GM20431 (cell line): ENCODE results near the gene BTRC.
"Not testable (repeated sequence)": the region's sequence is repeated elsewhere in the genome, so short reads cannot be mapped to it uniquely, and the experiment has no call there.

Experiments
- in situ Hi-C: fragments of 300-500 bp; cut with MseI, MboI; formaldehyde crosslinking; loops from one replicate; pipeline ENCODE4 v1.15.0; 2020; ENCODE audit warnings: low sequenced_read_pairs; ENCODE audit not compliant: unreplicated experiment

Gene BTRC

DNA sequence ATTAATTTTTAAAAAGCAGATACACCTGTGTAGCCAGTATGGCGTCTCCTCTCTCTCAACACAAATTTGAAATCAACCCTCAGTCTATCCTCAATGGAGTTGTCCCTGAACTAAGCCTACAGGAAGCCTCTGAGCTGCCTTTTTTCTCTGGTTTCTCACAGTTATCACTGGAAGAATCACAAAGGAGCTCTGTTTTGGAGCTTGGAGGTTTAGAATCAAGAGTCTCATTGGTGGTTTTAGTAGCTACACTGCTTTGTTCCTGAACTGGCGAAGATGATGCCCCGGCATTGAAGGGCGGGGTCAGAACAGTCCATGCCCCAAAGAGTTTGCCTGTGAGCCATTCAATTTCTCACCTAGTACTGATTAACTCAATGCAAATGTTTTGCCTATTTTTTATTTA, 16.1 kb upstream of the BTRC start:
- in situ Hi-C loops, result no loop called here

DNA sequence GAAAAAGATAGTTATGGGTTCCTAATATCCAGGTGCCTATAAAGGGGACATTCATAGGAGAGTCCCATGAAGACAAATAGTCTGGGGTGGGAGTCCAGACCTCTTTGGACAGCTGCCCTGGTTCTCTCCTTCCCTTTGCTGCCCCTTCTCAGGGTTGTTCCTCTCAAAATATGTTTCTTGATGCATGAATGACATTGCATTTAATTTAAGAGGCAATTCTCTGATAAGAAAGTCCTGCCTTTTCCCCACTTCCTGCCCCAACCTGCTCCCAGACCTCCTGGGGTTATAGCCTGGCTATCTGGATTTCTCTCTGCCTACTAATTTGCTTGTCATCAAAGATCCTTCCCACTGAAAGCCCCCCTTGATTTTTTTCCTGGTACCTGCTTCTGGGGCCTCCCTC, 12.5 kb upstream of the BTRC start:
- in situ Hi-C loops, result no loop called here

DNA sequence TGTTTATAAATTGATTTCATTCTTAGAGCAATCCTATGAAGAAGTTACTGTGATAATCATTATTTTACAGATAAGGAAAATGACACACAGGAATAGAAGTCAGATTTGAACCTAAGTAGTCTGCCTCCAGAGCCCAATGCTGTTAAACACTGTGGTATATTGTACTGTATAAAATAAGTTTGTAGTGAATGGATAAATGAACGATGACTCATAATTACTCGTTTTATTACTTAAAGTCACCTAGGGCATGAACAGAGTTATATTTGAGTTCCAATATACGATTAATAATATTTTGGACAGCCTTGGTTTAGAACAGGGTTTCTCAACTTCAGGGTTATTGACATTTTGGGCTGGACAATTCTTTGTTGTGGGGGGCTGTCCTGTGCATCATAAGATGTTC, 7.8 kb upstream of the BTRC start:
- in situ Hi-C loops, result no loop called here

DNA sequence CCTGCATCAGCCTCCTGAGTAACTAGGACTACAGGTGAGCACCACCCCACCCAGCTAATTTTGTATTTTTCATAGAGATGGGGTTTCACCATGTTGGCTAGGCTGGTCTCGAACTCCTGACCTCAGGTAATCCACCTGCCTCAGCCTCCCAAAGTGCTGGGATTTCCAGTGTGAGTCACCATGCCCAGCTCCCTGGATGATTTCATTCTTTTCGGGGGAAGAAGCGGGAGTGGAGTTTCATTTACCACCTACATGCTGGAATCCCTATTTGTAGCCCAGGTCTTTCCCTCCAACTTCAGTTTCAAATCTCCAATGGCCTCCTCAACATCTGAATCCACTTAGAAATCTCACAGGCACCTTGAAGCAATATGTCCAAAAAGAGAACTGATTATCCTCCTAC, 2.9 kb upstream of the BTRC start:
- in situ Hi-C loops, result no loop called here

DNA sequence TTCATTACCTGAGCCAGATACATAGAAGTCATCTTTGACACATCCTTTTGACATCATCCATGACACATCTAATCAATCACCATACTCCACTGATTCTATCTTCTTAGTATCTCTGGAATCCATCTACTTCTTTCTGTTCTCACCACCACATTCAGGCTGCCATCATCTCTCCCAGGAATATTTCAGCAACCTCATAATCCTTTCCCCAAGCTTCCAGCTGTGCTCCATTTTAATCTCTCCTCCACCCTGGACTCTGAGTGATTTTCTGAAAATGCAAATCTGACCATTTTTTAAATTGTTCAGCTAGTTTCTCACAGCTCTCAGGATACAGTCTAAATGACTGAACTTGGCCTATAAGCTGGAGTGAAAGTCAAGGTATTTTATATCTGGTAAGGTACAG, 2.5 kb upstream of the BTRC start:
- in situ Hi-C loops, result no loop called here

DNA sequence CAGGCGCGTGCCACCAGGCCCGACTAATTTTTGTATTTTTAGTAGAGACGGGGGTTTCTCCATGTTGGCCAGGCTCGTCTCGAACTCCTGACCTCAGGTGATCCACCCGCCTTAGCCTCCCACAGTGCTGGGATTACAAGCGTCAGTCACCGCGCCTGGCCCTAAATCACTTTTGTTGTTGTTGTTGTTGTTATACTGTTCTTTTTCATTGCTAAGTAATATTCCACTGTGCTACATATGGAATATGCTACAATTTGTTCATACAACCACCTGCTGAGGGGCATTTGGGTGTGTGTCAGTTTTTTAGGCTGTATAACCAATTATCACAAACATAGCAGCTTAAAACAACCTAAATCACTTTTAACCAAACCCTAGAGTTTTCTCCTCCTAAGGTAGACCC, 1.1 kb upstream of the BTRC start:
- in situ Hi-C loops, result not testable (repeated sequence)

DNA sequence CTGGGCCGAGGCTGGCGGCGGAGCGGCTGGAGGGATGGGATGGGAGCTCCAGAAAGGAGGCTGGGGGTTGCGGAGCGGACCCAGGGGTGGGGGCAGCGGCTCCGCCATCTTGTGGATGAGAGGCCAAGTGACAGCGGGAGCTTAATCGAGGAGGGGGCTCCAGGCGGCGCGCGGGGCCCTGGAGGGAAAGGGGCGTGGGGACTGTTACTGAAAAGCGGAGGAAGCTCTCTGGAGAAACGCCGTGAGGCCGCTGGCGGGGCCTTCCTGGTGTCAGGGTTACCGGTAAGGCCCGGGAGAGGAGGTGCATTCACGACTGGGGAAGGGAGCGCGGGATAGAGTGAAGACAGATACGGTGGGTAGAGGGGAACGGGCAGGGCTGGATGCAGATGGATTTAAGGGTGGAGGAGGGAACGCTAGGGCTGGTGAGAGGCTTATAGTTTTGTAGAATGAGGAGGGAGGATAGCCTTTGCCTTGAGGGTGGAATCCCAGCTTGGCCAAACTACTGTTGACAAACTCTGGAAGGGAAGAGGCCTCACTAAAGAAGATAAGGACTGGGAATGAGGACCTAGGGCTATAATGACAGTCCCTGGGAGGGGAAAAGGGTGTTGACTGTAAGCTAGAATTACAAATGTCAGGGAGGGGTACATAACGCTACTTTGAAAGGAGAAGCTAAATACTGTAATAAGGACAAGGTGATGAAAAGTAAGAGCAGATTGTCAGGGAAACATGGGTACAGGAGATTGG, 535 bp downstream of the BTRC start:
- in situ Hi-C loops, result no loop called here

DNA sequence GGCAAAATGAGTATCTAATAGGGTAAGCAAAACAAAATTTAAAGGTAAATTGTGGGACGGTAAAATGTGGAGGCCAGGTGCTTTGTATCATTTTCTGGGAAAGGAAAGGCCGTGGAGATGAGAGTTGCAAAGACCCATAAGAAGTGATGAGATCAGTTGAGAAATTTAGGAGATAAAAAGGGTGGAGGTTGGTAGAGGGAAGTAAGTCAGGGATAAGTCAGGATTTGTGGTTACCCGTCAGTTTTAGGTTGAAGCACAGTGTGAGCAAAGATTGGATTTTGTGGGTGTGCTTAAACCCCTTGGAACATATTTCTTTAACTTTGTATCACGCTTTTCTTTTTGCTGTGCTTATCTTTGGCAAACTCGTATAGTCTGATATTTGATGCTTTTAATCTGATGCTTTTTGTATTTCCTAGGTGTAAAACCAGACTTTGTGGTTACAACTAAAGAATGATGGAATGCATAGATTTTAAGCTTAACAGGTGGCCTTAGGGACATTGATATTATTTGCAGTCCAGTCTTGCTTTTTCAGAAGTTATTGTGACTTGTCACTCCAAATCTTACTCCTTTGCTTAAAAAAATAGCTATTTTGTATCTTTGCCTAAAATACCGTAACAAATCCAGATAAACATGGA, 1.2 kb downstream of the BTRC start:
- in situ Hi-C loops, result no loop called here

DNA sequence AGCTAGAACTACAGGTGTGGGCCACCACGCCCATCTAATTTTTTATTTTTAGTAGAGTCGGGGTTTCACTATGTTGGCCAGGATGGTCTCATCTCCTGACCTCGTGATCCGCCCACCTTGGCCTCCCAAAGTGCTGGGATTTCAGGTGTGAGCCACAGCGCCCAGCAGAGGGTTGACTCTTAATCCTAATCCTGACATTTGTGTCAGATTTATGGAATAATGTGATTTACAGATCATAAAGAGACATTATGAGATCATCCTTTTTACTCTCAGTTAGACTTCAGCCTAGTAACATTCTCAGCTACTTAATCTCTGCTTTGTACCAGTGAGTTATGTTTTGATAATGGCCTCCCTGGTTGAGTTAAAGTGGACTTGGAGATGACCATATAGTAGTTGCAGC, 2.2 kb downstream of the BTRC start:
- in situ Hi-C loops, result no loop called here

DNA sequence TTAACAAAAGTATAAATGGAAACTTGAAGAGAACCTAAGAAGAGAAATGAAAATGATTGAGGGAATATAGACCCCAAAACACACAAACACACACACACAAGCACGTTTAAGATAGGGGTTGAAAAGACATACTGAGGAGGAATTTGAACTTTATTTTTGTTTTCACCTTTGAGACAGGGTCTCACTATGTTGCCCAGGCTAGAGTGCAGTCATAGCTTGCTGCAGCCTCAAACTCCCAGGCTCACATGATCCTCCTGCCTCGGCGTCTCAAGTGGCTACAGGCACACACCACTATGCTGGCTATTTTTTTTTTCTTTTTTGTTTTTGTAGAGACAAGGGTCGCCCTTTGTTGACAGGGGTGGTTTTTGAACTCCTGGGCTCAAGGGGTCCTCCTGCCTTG, 4.0 kb downstream of the BTRC start:
- in situ Hi-C loops, result no loop called here

DNA sequence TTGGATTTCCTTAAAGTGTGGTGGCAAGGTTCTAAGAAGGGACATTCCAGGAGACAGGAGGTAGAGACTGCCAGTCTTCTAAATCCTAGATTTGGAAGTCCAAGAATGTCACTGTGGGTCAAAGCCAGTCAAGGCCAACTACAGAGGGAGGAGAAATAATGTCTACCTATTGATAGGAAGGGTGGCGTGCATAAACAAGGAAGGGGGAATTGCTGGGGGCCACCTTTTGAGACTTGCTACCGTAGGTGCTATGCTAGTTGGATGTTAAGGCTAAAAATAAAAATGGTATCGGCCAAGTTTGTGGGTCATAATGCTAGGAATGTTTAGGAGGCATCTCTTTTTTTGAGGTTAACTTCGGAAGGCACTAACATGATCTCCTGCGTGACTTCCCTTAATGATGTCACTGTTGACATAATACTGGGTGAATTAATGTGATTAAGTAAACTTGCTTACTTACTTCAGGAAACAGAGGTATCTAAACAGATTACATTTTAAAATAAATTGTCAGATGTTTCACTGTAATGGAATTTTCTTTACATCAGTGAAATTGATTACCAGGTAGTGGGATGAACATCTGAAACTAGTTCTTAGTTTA, 4.8 kb downstream of the BTRC start:
- in situ Hi-C loops, result no loop called here

DNA sequence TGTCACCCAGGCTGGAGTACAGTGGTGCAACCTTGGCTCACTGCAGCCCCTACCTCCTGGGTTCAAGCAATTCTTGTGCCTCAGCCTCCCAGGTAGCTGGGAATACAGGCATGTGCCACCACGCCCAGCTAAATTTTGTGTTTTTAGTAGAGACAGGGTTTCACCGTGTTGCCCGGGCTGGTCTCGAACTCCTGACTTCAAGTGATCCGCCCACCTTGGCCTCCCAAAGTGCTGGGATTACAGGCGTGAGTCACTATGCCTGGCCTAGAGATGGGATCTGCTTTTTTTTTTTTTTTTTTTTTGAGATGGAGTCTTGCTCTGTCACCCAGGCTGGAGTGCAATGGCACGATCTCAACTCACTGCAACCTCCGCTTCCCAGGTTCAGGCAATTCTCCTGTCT, 6.1 kb downstream of the BTRC start:
- in situ Hi-C loops, result not testable (repeated sequence)

DNA sequence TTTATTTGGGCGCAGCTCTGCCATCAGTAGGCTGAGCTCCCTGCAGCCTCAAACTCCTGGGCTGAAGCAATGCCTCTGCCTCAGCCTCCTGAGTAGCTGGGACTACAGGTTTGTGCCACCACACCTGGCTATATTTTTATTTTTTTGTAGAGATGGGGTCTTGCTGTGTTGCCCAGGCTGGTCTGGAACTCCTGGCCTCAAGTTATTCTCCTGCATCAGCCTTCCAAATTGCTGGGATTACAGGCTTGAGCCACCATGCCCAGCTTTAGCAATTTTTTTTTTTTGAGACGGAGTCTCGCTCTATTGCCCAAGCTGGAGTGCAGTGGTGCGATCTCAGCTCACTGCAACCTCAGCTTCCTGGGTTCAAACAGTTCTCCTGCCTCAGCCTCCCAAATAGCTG, 6.9 kb downstream of the BTRC start:
- in situ Hi-C loops, result not testable (repeated sequence)

DNA sequence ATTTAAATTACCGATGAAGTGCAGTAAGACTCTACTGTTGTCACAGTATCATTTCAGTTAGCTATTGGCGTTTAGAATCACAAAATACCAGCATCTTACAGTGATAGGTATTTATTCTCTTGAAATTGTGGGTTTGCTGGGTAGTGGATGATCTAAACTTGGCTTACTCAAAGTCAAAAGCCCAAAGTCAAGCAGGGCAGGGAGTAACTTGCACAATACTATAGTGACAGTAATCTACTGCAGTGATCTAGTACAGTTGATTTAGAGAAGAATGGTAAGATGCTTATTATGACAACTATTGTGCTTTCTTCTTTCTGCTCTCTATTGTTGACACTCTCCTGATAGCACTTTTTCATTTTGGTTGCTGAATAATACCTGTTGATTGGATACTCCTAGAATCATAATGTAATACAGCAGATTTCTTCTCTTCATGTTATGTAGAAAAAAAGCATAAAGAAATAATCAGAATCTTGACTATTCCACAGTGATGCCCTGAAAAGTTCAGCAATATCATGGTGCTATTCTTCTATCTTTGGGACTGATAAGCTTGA, 10.0 kb downstream of the BTRC start:
- in situ Hi-C loops, result no loop called here

DNA sequence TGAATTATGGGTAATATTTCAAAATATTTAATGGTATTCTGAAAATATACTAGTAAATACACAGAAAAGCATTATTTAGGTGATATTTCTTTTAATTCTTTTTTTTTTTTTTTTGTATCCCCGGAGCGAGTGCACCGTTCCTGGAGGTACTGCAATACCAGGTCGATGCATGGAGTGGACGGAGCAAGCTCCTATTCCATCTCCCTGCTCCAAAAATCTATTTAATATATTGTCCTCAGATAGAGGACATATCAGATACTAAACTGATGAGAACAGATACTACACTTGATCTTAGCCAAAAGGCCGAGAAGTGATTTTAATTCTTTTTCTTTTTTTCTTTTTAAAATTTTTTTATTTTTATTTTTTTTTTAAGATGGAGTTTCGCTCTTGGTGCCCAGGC, 10.8 kb downstream of the BTRC start:
- in situ Hi-C loops, result no loop called here

DNA sequence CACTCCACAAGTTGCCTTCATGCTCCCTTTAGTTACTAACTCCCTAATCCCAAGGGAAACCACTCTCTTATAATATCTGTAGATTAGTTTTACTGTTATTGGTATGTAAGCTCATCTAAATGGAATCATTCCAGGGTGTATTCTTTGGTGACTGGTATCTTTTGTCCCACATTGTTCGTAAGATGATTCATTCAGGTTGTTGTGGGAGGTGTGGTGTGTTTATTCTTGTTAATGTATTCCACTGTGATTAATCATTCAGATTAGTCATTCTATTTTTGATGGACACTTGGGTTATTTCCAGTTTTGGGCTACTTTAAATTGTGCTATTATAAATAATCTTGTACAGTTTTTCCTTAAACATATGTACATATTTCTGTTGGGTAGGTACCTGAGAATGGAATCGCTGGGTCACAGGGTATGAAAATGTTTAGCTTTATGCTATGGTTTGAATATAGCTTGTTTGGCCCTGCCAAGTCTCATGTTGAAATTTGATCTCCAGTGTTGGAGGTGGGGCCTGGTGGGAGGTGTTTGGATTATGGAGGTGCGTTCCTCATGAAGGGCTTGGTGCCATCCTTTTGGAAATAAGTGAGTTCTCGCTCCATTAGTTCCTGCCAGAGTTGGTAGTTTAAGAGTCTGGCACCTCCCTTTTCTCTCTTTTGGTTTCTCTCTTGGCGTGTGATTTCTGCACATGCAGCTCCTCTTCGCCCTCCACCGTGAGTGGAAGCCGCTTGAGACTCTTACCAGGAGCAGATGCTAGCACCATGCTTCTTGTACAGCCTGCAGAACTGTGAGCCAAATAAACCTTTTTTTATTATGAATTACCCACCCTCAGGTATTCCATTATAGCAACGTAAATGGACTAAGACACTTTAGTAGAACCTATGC, 13.8 kb downstream of the BTRC start:
- in situ Hi-C loops, result no loop called here

DNA sequence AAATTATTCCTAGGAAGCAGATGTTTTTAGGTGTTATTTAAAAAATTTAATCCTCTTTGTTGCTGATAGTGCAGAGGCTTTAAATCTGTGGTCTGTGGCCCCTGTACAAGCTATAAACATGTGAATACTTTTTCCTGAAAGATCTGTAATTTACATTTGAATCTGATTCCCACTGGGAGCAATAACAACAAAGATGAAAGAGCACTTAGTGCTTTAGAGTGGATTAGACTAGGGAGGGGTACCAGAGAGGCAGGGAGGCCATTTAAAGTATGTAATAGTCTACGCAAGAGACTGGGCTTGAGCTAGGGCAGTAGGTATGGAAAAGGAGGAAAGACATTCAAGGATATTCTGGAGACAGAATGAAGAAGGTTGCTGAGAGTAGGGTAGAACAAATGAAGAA, 19.1 kb downstream of the BTRC start:
- in situ Hi-C loops, result no loop called here

DNA sequence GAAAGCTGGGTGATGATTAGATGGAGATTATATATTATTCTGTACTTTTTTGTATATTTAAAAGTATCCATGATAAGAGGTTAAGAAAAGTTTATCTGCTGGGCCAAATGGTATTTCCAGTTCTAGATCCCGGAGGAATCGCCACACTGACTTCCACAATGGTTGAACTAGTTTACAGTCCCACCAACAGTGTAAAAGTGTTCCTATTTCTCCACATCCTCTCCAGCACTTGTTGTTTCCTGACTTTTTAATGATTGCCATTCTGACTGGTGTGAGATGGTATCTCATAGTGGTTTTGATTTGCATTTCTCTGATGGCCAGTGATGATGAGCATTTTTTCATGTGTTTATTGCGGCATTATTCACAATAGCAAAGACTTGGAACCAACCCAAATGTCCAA, 20.0 kb downstream of the BTRC start:
- in situ Hi-C loops, result not testable (repeated sequence)

DNA sequence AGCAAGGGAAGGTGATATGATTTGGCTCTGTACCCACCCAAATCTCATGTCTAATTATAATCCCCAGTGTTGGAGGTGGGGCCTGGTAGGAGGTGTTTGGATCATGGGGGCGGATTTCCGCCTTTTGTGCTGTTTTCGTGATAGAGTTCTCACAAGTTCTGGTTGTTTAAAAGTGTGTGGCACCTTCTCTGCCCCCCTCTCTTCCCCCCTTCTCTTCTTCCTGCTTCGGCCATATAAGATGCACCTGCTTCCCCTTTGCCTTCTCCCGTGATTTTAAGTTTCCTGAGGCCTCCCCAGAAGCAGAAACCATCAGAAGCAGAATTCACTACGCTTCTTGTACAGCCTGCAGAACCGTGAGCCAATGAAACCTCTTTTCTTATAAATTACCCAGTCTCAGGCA, 21.1 kb downstream of the BTRC start:
- in situ Hi-C loops, result no loop called here

DNA sequence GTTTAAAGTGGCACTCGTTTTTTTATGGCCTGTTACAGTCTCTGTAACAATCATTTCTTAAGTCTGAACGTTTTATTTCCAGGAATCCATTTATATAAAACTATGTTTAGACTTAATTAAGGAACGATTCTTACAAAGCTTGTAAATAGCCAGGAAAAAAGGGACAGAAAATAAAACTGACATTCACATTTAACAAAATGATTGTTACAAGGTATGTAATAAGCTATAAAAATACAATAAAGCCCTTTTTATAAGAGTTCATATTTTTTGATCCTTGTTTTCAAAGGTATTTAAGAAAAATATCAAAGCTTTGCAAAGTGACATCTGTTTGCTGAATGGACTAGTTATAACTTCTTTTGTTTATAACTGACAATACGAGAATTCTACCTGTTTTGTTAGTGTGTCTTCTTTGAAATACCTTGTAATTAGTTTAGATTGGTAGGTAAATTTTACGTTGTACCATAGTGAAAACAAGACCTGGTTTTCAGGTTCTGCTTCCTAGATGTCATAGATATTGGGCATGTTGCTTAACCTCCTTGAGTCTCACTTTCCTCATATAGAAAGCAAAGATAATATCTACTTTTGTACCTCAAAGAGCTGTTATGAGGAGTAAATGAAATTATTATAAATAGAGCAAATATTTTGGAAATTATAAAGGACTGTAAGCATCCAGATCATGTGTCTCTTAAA, 25.8 kb downstream of the BTRC start:
- in situ Hi-C loops, result no loop called here
